Liver (tissue), 9 donors: ENCODE data around the gene TMEM165. TPM values are rescaled to one million over a fixed set of nuclear protein-coding genes. Genes with fewer than 3 reads are reported as not detected.

Experiments
- DNase-seq: peaks from one replicate; pipeline ENCODE4 v3.0.0-alpha.2; 2017; ENCODE audit warnings: low spot score
- H3K27ac ChIP-seq, 2 donors: one replicate each; pipeline ENCODE4 v1.7.0; 2013; ENCODE audit warnings: inconsistent platforms in 2 of 2, low read length in 2 of 2, control low read depth in 1 of 2, low read depth in 1 of 2, mild to moderate bottlenecking in 1 of 2
- H3K27me3 ChIP-seq, 4 donors: one replicate each; pipeline versions ENCODE4 v1.6.1 to v1.7.0; 2013; ENCODE audit warnings: low read length in 3 of 4, inconsistent platforms in 1 of 4, mild to moderate bottlenecking in 1 of 4, moderate library complexity in 1 of 4; ENCODE audit not compliant: control insufficient read depth in 4 of 4, insufficient read depth in 4 of 4
- H3K36me3 ChIP-seq, 4 donors: one replicate each; pipeline versions ENCODE4 v1.6.1 to v1.7.0; 2013; ENCODE audit warnings: low read length in 3 of 4, mild to moderate bottlenecking in 3 of 4, low read depth in 1 of 4, moderate library complexity in 1 of 4; ENCODE audit not compliant: control insufficient read depth in 4 of 4, insufficient read depth in 3 of 4
- H3K4me1 ChIP-seq, 4 donors: one replicate each; pipeline versions ENCODE4 v1.6.1 to v1.7.0; 2013; ENCODE audit warnings: low read length in 3 of 4, mild to moderate bottlenecking in 3 of 4, moderate library complexity in 1 of 4; ENCODE audit not compliant: control insufficient read depth in 4 of 4, insufficient read depth in 4 of 4
- H3K4me3 ChIP-seq, 3 donors: one replicate each; pipeline versions ENCODE4 v1.6.1 to v1.7.0; 2013; ENCODE audit warnings: low read length in 3 of 3, control low read depth in 1 of 3, low read depth in 1 of 3, mild to moderate bottlenecking in 1 of 3
- H3K9ac ChIP-seq, 2 donors: one replicate each; pipeline ENCODE4 v1.7.0; 2013; ENCODE audit warnings: low read length in 2 of 2, mild to moderate bottlenecking in 2 of 2, moderate library complexity in 2 of 2, control low read depth in 1 of 2, low read depth in 1 of 2
- H3K9me3 ChIP-seq, 4 donors: one replicate each; pipeline versions ENCODE4 v1.6.1 to v1.7.0; 2013; ENCODE audit warnings: low read length in 3 of 4; ENCODE audit not compliant: control insufficient read depth in 4 of 4
- EGR1 ChIP-seq, 2 donors: IDR thresholded peaks; 2 replicates each; pipeline ENCODE4 v1.6.1; 2016 to 2018; ENCODE audit warnings: antibody characterized with exemption in 2 of 2, low read depth in 2 of 2
- FOXA1 ChIP-seq: IDR thresholded peaks from 2 replicates; pipeline ENCODE4 v1.6.1; 2016; ENCODE audit warnings: antibody characterized with exemption
- FOXA2 ChIP-seq: IDR thresholded peaks from 2 replicates; pipeline ENCODE4 v1.6.1; 2016; ENCODE audit warnings: antibody characterized with exemption
- GABPA ChIP-seq, 2 donors: IDR thresholded peaks in 1 of 2; conservative IDR thresholded peaks in 1 of 2; 2 replicates each; pipeline ENCODE4 v1.6.1; 2016; ENCODE audit warnings: antibody characterized with exemption in 2 of 2, mild to moderate bottlenecking in 1 of 2, moderate library complexity in 1 of 2
- HNF4A ChIP-seq, 2 donors: conservative IDR thresholded peaks; 2 replicates each; pipeline ENCODE4 v1.6.1; 2016; ENCODE audit warnings: antibody characterized with exemption in 2 of 2, mild to moderate bottlenecking in 2 of 2
- HNF4G ChIP-seq: IDR thresholded peaks from 2 replicates; pipeline ENCODE4 v1.6.1; 2016; ENCODE audit warnings: antibody characterized with exemption
- JUND ChIP-seq, 2 donors: IDR thresholded peaks; 2 replicates each; pipeline ENCODE4 v1.6.1; 2016; ENCODE audit warnings: antibody characterized with exemption in 2 of 2
- RAD21 ChIP-seq, 2 donors: IDR thresholded peaks; 2 replicates each; pipeline ENCODE4 v1.6.1; 2016; ENCODE audit warnings: antibody characterized with exemption in 2 of 2, mild to moderate bottlenecking in 2 of 2
- RXRA ChIP-seq, 2 donors: IDR thresholded peaks; 2 replicates each; pipeline ENCODE4 v1.6.1; 2017 to 2018; ENCODE audit warnings: antibody characterized with exemption in 2 of 2, mild to moderate bottlenecking in 1 of 2
- SP1 ChIP-seq: IDR thresholded peaks from 2 replicates; pipeline ENCODE4 v1.6.1; 2018; ENCODE audit warnings: antibody characterized with exemption, mild to moderate bottlenecking
- TAF1 ChIP-seq: conservative IDR thresholded peaks from 2 replicates; pipeline ENCODE4 v1.6.1; 2016; ENCODE audit warnings: antibody characterized with exemption, mild to moderate bottlenecking
- YY1 ChIP-seq: IDR thresholded peaks from 2 replicates; pipeline ENCODE4 v1.6.1; 2016; ENCODE audit warnings: antibody characterized with exemption, mild to moderate bottlenecking
- WGBS: extraction: QIAGEN DNeasy Blood & Tissue Kit; methylation state at CpG from one replicate; pipeline ENCODE4 v1.1.7; 2013; 5-methylcytosine and 5-hydroxymethylcytosine counted together
- polyA plus RNA-seq, 2 donors: library from polyadenylated mRNA; stranded (reverse) in 1 of 2; unstranded in 1 of 2; fragments of 200-250 nt in 1 of 2; fragments of >200 nt in 1 of 2; fragmentation: Nextera tagmentation in 1 of 2; extraction: Ambion mirVana in 1 of 2; gene quantifications; one replicate each; pipeline versions ENCODE4 v1.2.1 to v1.2.3, GENCODE V29; 2013 to 2015
- total RNA-seq, 2 donors: library from RNA; depleted of rRNA; stranded (reverse); fragments of >200 nt; gene quantifications; one replicate each; pipeline ENCODE4 v1.2.3, GENCODE V29; 2014
- TF ChIP-seq, protein P1 (sequence below): IDR thresholded peaks from 2 replicates; pipeline ENCODE4 v1.6.1; 2016; ENCODE audit warnings: antibody characterized with exemption
- TF ChIP-seq, protein P2 (sequence below): IDR thresholded peaks from 2 replicates; pipeline ENCODE4 v1.6.1; 2016; ENCODE audit warnings: antibody characterized with exemption
- TF ChIP-seq, protein P3 (sequence below): fragments of 150-350 bp; IDR thresholded peaks from 2 replicates; pipeline ENCODE4 v1.5.1; 2017; ENCODE audit warnings: improper control_type of control experiment, low read depth, low read length; ENCODE audit not compliant: missing input control
- TF ChIP-seq, protein P4 (sequence below): IDR thresholded peaks from 2 replicates; pipeline ENCODE4 v1.6.1; 2016; ENCODE audit warnings: antibody characterized with exemption
- donor health status: healthy.
- donor health status: healthy.
- donor health status: healthy.
- donor health status: healthy.
- donor health status: healthy.

TMEM165 gene
- total and polyA plus RNA-seq, 4 donors: 16.4 to 42.1 (median 29.1) TPM

DNA sequence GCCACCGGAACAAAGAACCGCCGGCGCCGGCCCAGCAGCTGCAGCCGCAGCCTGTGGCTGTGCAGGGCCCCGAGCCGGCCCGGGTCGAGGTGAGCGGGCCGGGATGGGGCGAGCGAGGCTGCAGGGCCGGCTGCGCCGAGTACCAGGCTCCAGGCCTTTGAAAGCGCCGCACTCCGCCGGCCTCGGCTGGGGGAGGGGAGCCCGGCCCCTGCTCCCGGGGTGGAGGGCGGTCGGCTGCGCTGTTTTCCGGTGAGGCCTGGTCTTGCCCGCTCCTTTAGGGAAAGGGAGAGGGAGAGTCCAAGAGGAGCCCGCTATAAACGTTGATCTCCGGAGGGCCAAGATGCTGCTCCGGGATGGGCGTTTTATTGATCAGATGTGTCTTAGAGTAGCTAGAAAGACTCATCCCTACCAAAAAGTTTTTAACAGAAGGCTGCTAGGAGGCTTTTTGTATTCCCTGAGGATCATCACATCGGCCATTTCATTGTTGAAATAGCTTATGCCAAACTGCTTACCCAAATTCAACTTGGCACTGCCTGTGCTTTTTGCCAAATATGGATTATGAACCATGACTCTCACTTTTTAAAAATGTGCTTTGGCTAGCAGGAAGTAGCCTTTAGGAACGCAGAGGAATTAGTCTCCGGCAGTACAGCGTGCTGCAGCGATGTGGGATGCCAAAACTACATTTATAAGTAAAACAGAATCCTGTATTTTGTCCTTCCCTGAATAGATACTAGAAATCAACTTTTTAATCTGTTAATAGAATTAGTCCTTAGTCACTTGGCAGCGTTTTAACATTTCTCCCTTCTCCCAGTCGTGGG, 760 bp downstream of the TMEM165 start:
- 6% methylated on average over 41 of the region's 41 CpGs for WGBS
- H3K9me3 ChIP-seq: no peaks in the 10 kb centered on the region

DNA sequence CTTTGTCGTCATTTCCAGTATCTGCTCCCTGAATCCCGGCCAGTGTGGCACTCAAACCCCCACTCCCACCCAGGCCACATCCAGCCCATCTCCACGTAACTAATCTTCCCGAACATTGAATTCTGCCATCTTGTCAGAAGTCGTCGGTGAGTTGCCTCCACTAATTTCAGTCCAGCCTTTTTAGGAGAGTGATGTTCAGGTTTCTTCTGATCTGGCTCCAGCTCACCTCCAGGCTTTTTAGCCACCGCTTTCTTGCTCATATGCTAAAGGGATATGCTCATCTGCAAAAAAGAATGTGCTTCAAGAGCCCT, 1.3 kb downstream of the TMEM165 start:
- Histone ChIP-seq H3K4me3 (peak overlapping the region; percentile 57 to 98 (median 85)), H3K4me1 (peaks cover 5 to 17% (median 11%) of the 10 kb centered on the region in 4 donors), H3K9me3 (no peaks in the 10 kb centered on the region), H3K36me3 (peaks cover 0 to 3% (median 0%) of the 10 kb centered on the region in 4 donors), H3K9ac (peak overlapping the region; percentile 75 to 91), H3K27ac (peak overlapping the region; percentile 86 to 93), H3K27me3 (no peaks in the 10 kb centered on the region)
- WGBS: 56% methylated on average over 7 of the region's 7 CpGs
- no peak for TF ChIP-seq TAF1
- no peak for TF ChIP-seq HNF4A (conservative IDR thresholded peaks at IDR 0.05)
- no peak for TF ChIP-seq GABPA (IDR thresholded peaks at IDR 0.05 in 1 of 2, conservative IDR thresholded peaks at IDR 0.05 in 1 of 2)
- TF ChIP-seq, protein P1, sequence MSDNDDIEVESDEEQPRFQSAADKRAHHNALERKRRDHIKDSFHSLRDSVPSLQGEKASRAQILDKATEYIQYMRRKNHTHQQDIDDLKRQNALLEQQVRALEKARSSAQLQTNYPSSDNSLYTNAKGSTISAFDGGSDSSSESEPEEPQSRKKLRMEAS: no peak
- TF ChIP-seq JUND (IDR thresholded peaks at IDR 0.05): no peak
- no peak for TF ChIP-seq RXRA (IDR thresholded peaks at IDR 0.05)
- TF ChIP-seq, protein P2, sequence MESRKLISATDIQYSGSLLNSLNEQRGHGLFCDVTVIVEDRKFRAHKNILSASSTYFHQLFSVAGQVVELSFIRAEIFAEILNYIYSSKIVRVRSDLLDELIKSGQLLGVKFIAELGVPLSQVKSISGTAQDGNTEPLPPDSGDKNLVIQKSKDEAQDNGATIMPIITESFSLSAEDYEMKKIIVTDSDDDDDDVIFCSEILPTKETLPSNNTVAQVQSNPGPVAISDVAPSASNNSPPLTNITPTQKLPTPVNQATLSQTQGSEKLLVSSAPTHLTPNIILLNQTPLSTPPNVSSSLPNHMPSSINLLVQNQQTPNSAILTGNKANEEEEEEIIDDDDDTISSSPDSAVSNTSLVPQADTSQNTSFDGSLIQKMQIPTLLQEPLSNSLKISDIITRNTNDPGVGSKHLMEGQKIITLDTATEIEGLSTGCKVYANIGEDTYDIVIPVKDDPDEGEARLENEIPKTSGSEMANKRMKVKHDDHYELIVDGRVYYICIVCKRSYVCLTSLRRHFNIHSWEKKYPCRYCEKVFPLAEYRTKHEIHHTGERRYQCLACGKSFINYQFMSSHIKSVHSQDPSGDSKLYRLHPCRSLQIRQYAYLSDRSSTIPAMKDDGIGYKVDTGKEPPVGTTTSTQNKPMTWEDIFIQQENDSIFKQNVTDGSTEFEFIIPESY: no peak
- TF ChIP-seq, protein P3, sequence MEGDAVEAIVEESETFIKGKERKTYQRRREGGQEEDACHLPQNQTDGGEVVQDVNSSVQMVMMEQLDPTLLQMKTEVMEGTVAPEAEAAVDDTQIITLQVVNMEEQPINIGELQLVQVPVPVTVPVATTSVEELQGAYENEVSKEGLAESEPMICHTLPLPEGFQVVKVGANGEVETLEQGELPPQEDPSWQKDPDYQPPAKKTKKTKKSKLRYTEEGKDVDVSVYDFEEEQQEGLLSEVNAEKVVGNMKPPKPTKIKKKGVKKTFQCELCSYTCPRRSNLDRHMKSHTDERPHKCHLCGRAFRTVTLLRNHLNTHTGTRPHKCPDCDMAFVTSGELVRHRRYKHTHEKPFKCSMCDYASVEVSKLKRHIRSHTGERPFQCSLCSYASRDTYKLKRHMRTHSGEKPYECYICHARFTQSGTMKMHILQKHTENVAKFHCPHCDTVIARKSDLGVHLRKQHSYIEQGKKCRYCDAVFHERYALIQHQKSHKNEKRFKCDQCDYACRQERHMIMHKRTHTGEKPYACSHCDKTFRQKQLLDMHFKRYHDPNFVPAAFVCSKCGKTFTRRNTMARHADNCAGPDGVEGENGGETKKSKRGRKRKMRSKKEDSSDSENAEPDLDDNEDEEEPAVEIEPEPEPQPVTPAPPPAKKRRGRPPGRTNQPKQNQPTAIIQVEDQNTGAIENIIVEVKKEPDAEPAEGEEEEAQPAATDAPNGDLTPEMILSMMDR: no peak
- no peak for TF ChIP-seq EGR1 (IDR thresholded peaks at IDR 0.05; ENCODE audit: low read depth in 2 of 2)
- no peak for TF ChIP-seq FOXA2
- TF ChIP-seq YY1: no peak
- no peak for TF ChIP-seq SP1
- no peak for TF ChIP-seq HNF4G
- no peak for DNase-seq

More for the DNA sequence above, 760 bp downstream of the TMEM165 start:
- H3K4me3 ChIP-seq: peak overlapping the region; percentile 57 to 98 (median 85)
- peak; percentile 63 for DNase-seq
- peaks cover 0 to 3% (median 0%) of the 10 kb centered on the region in 4 donors for H3K36me3 ChIP-seq
- no peaks in the 10 kb centered on the region for H3K27me3 ChIP-seq
- H3K27ac ChIP-seq: peak overlapping the region; percentile 86 to 93
- TF ChIP-seq, protein P1: no peak
- TF ChIP-seq RAD21 (IDR thresholded peaks at IDR 0.05): no peak
- TF ChIP-seq TAF1: no peak
- TF ChIP-seq, protein P2: no peak
- no peak for TF ChIP-seq JUND (IDR thresholded peaks at IDR 0.05)
- TF ChIP-seq FOXA1: no peak
- TF ChIP-seq HNF4G: no peak
- TF ChIP-seq YY1: no peak
- TF ChIP-seq FOXA2: no peak
- TF ChIP-seq EGR1 (IDR thresholded peaks at IDR 0.05; ENCODE audit: low read depth in 2 of 2): no peak
- TF ChIP-seq SP1: no peak
- TF ChIP-seq, protein P4, sequence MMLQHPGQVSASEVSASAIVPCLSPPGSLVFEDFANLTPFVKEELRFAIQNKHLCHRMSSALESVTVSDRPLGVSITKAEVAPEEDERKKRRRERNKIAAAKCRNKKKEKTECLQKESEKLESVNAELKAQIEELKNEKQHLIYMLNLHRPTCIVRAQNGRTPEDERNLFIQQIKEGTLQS: no peak
- TF ChIP-seq RXRA (IDR thresholded peaks at IDR 0.05): no peak
- H3K4me1 ChIP-seq: peaks cover 3 to 17% (median 11%) of the 10 kb centered on the region in 4 donors
- H3K9ac ChIP-seq: peak overlapping the region; percentile 75 to 91
